Endodermal cell (in vitro differentiated cells): ENCODE results near the gene PTPN12. TPM values are rescaled to one million over a fixed set of nuclear protein-coding genes. Genes with fewer than 3 reads are reported as not detected.

Experiments used
- DNase-seq: peaks from one replicate; pipeline ENCODE4 v3.0.0-alpha.2; 2017
- H3K27ac ChIP-seq: 2 replicates; pipeline ENCODE4 v1.5.1; 2013; ENCODE audit warnings: mild to moderate bottlenecking, low read depth, low read length, moderate library complexity
- H3K27me3 ChIP-seq: 2 replicates; pipeline ENCODE4 v1.6.1; 2013; ENCODE audit warnings: mild to moderate bottlenecking, low read length, moderate library complexity; ENCODE audit not compliant: insufficient read depth, control insufficient read depth, poor library complexity, severe bottlenecking
- H3K36me3 ChIP-seq: 2 replicates; pipeline ENCODE4 v1.7.0; 2013; ENCODE audit warnings: mild to moderate bottlenecking, low read length, moderate library complexity; ENCODE audit not compliant: control insufficient read depth, insufficient read depth
- H3K4me1 ChIP-seq: one replicate; pipeline ENCODE4 v1.7.0; 2013; ENCODE audit warnings: low read length; ENCODE audit not compliant: control insufficient read depth, insufficient read depth
- H3K4me3 ChIP-seq: 2 replicates; pipeline ENCODE4 v1.5.1; 2013; ENCODE audit warnings: mild to moderate bottlenecking, low read length, moderate library complexity
- H3K9ac ChIP-seq: 2 replicates; pipeline ENCODE4 v1.6.1; 2013; ENCODE audit warnings: mild to moderate bottlenecking, low read length, moderate library complexity; ENCODE audit not compliant: poor library complexity, severe bottlenecking; ENCODE audit errors: extremely low read depth
- H3K9me3 ChIP-seq: 2 replicates; pipeline ENCODE4 v1.6.1; 2013; ENCODE audit warnings: mild to moderate bottlenecking, low read length, moderate library complexity; ENCODE audit not compliant: control insufficient read depth
- H3K27ac Mint-ChIP-seq: 2 replicates; pipeline ENCODE4 v1.8.0; 2020; ENCODE audit warnings: mixed read lengths
- H3K27me3 Mint-ChIP-seq: 2 replicates; pipeline ENCODE4 v1.8.0; 2021; ENCODE audit warnings: mild to moderate bottlenecking, mixed read lengths; ENCODE audit not compliant: insufficient read depth
- H3K36me3 Mint-ChIP-seq: 2 replicates; pipeline ENCODE4 v1.8.0; 2020; ENCODE audit warnings: low read depth, mixed read lengths
- H3K4me1 Mint-ChIP-seq: 2 replicates; pipeline ENCODE4 v1.8.0; 2020; ENCODE audit warnings: mixed read lengths
- H3K4me3 Mint-ChIP-seq: 2 replicates; pipeline ENCODE4 v1.8.0; 2020; ENCODE audit warnings: mild to moderate bottlenecking, moderate library complexity, mixed read lengths
- H3K9me3 Mint-ChIP-seq: 2 replicates; pipeline ENCODE4 v1.8.0; 2020; ENCODE audit warnings: mild to moderate bottlenecking, mixed read lengths
- WGBS, 2 experiments: methylation state at CpG; one replicate each; pipeline versions ENCODE4 v1.1.5 to v1.1.7; 2013; ENCODE audit warnings: missing lambda C conversion rate in 2 of 2, mixed read lengths in 1 of 2; ENCODE audit not compliant: insufficient coverage in 1 of 2, insufficient read length in 1 of 2; 5-methylcytosine and 5-hydroxymethylcytosine counted together
- total RNA-seq, 2 donors: library from RNA; stranded (reverse); fragmentation: NEBNext Ultra II Directional in 1 of 2; extraction: Animal tissue kit (Norgen Biotek cat#: 25700) in 1 of 2; gene quantifications; 2 replicates in 1 of 2; 3 replicates in 1 of 2; pipeline ENCODE4 v1.2.1, GENCODE V29; 2021
- TF ChIP-seq, protein P1 (sequence below): fragments of 200-600 bp; sonication (generic); conservative IDR thresholded peaks from 2 replicates; pipeline ENCODE4 v1.5.0; 2021; ENCODE audit warnings: antibody characterized with exemption, mild to moderate bottlenecking

Gene PTPN12
- total RNA-seq, 2 donors from 2014 or later = 147 to 158 TPM

DNA sequence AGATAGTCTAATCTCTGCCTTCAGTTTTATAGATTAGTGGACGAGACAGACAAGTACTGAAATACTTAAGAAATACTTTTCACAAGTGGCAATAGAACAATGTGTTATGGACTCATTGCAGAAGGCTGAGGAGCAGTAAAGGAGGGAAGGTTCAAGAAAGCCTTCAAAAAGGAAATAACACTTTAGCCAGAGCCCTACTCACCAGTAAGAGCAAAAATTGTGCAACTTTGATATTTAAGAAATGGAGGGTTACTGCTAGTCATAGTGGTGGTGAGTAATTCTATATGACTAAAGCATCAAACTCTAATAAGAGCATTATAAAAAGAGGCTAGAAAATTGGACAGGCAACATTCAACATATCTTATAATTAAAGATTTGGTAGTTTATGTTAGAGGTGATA is 28.8 kb downstream of the PTPN12 start:
- no peaks in the 10 kb centered on the region for H3K4me1 ChIP-seq
- Mint-ChIP-seq H3K36me3 (peaks cover 32% of the 10 kb centered on the region), H3K4me3 (no peak overlapping the region), H3K27me3 (no peaks in the 10 kb centered on the region), H3K27ac (peak overlapping the region; percentile 87), H3K4me1 (peaks cover 37% of the 10 kb centered on the region), H3K9me3 (no peaks in the 10 kb centered on the region)
- no peak overlapping the region for H3K9ac ChIP-seq
- H3K27me3 ChIP-seq = no peaks in the 10 kb centered on the region
- no peak for DNase-seq
- H3K9me3 ChIP-seq = no peaks in the 10 kb centered on the region
- peaks cover 34% of the 10 kb centered on the region for H3K36me3 ChIP-seq
- no peak overlapping the region for H3K27ac ChIP-seq
- TF ChIP-seq, protein P1, sequence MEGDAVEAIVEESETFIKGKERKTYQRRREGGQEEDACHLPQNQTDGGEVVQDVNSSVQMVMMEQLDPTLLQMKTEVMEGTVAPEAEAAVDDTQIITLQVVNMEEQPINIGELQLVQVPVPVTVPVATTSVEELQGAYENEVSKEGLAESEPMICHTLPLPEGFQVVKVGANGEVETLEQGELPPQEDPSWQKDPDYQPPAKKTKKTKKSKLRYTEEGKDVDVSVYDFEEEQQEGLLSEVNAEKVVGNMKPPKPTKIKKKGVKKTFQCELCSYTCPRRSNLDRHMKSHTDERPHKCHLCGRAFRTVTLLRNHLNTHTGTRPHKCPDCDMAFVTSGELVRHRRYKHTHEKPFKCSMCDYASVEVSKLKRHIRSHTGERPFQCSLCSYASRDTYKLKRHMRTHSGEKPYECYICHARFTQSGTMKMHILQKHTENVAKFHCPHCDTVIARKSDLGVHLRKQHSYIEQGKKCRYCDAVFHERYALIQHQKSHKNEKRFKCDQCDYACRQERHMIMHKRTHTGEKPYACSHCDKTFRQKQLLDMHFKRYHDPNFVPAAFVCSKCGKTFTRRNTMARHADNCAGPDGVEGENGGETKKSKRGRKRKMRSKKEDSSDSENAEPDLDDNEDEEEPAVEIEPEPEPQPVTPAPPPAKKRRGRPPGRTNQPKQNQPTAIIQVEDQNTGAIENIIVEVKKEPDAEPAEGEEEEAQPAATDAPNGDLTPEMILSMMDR = no peak
- 87 to 89% methylated on average over 1 of the region's 1 CpG for WGBS, 2 experiments
- no peak overlapping the region for H3K4me3 ChIP-seq

DNA sequence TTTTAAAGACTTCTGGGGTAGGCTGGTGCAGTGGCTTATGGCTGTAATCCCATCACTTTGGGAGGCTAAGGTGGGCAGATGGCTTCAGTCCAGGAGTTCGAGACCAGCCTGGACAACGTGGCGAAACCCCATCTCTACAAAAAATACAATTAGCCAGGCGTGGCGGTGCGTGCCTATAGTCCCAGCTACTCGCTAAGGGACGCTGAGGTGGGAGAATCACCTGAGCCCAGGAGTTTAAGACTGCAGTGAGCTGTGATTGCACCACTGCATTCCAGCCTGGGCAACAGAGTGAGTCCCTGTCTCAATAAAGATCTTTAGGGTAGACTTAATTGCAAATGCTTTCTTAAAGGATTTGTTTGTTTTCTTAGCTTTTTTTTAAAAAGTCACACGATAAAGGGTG is 29.3 kb downstream of the PTPN12 start:
- peak; percentile 58 for DNase-seq
- peaks cover 31% of the 10 kb centered on the region for H3K36me3 Mint-ChIP-seq
- H3K9ac ChIP-seq = no peak overlapping the region
- WGBS, 2 experiments = 85 to 94% methylated on average over 3 to 9 of the region's 9 CpGs
- TF ChIP-seq, protein P1 = no peak
- no peaks in the 10 kb centered on the region for H3K4me1 ChIP-seq
- peaks cover 34% of the 10 kb centered on the region for H3K36me3 ChIP-seq
- H3K9me3 ChIP-seq = no peaks in the 10 kb centered on the region
- peaks cover 37% of the 10 kb centered on the region for H3K4me1 Mint-ChIP-seq
- H3K27ac Mint-ChIP-seq = peak overlapping the region; percentile 87
- no peaks in the 10 kb centered on the region for H3K27me3 ChIP-seq
- no peak overlapping the region for H3K4me3 Mint-ChIP-seq
- no peaks in the 10 kb centered on the region for H3K9me3 Mint-ChIP-seq
- H3K27ac ChIP-seq = no peak overlapping the region
- no peaks in the 10 kb centered on the region for H3K27me3 Mint-ChIP-seq
- no peak overlapping the region for H3K4me3 ChIP-seq

DNA sequence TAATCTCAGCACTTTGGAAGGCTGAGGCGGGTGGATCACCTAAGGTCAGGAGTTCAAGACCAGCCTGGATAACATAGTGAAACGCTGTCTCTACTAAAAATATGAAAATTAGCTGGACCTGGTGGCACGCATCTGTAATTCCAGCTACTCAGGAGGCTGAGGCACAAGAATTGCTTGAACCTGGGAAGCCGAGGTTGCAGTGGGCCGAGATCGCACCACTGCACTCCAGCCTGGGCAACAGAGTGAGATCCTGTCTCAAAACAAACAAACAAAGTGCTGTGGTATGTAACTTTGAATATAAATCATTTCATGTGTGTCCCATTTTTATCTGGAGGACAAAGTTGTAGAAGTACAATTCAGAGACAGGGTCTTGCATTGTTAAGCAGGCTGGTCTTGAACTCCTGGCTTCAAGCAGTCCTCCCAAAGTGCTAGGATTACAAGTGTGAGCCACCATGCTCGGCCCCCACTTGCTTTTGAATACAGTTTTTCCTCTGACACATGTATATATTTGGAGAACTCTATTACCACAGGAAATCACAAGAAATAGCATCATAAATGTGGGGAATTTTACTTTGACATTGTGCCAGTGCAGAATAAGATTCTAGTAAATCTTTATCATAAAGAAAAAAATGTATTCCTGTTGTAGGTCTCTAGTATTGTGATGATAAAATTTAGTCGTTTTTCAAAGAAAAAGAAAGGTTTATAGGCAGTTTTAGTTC is 32.6 kb downstream of the PTPN12 start:
- H3K27me3 ChIP-seq = no peaks in the 10 kb centered on the region
- H3K9me3 Mint-ChIP-seq = no peaks in the 10 kb centered on the region
- no peak overlapping the region for H3K27ac Mint-ChIP-seq
- peaks cover 56% of the 10 kb centered on the region for H3K36me3 Mint-ChIP-seq
- H3K4me3 Mint-ChIP-seq = no peak overlapping the region
- peaks cover 61% of the 10 kb centered on the region for H3K36me3 ChIP-seq
- no peak overlapping the region for H3K4me3 ChIP-seq
- no peaks in the 10 kb centered on the region for H3K27me3 Mint-ChIP-seq
- H3K4me1 ChIP-seq = no peaks in the 10 kb centered on the region
- no peaks in the 10 kb centered on the region for H3K9me3 ChIP-seq
- TF ChIP-seq, protein P1 = no peak
- no peak overlapping the region for H3K9ac ChIP-seq
- WGBS, 2 experiments = 91 to 94% methylated on average over 6 to 8 of the region's 8 CpGs
- no peak overlapping the region for H3K27ac ChIP-seq
- no peak for DNase-seq
- peaks cover 22% of the 10 kb centered on the region for H3K4me1 Mint-ChIP-seq
